Measurements from ENCODE around the gene CAPZB. TPM values are rescaled to one million over a fixed set of nuclear protein-coding genes. Genes with fewer than 3 reads are reported as not detected.

CAPZB gene
- total RNA-seq, 5 donors from 2014 or later (not counting 1 experiment from before 2014, with no cell fraction given), result 272 to 342 (median 320) TPM

DNA sequence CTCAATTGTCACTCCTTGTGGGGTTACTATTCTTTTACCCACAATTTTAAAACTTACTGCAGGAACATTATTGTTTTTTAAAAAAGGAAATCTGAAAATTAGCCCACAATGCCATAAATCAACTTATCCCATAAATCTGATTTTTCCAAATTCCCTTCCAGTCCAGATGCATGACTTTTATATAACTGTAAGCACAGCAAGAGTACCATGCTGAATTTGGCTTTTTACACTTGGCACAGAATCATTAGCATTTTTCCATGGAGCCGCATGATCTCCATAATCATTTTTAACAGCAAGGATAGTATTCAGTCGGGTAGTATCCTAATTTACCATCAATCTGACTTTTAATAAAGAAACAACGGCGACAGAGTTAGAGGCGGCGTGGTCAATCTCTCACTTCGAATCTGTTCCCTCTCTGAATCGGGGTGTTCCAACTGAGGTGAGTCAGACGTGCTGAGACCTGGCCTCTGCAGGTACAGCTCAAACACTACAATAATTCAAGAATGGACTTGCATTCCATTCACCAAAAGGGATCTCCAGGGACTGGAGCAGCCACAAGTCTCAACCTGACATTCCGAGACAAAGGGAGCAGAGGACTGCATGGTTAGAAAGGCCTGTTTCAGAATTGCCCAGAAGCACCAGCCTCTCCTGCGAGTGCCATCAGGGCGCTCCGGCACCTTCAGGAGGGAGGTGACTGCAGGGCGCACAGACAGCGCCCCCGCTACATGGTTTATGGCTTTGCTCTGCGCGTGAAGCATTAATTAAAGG is 124.3 kb downstream of the CAPZB start:
- Histone ChIP-seq H3K4me1 (ENCODE audit: control insufficient read depth in 1 of 2, extremely low read depth in 1 of 2, insufficient read depth in 2 of 2, low read length in 2 of 2) (peaks cover 0 to 30% of the 10 kb centered on the region in 2 experiments), H3K4me3 (ENCODE audit: control insufficient read depth in 1 of 2, extremely low read depth in 1 of 2, low read length in 1 of 2) (no peak overlapping the region), H3K36me3 (ENCODE audit: control insufficient read depth in 2 of 2, extremely low read depth in 1 of 2, insufficient read depth in 1 of 2, low read length in 1 of 2) (peaks cover 8 to 24% of the 10 kb centered on the region in 2 donors), H3K9me3 (no peaks in the 10 kb centered on the region), H3K27me3 (replicated peaks in 1 of 2; ENCODE audit: control insufficient read depth in 2 of 2, extremely low read depth in 1 of 2, insufficient read depth in 2 of 2, low read length in 1 of 2) (no peaks in the 10 kb centered on the region), H3K27ac (ENCODE audit: low read length) (no peak overlapping the region)
- no peaks in the 10 kb centered on the region for H3K27me3 Mint-ChIP-seq
- CTCF ChIA-PET, result no interaction called here
- H3K4me3 Mint-ChIP-seq, result peak overlapping the region in 1 of 3 donors; percentile 46
- 80% methylated on average over 6 of the region's 18 CpGs for WGBS (ENCODE audit: insufficient coverage)
- POLR2A ChIA-PET, result no interaction called here
- peaks cover 19% of the 10 kb centered on the region for H3K36me3 Mint-ChIP-seq
- peak in 3 of 4 experiments; percentile 36 to 58 (median 49) for ATAC-seq (replicated peaks in 1 of 4)
- H3K4me1 Mint-ChIP-seq, result peaks cover 49 to 57% (median 55%) of the 10 kb centered on the region in 3 donors
- H3K9me3 Mint-ChIP-seq, result no peaks in the 10 kb centered on the region
- peak overlapping the region; percentile 74 to 89 for H3K27ac Mint-ChIP-seq
- no peak for DNase-seq

DNA sequence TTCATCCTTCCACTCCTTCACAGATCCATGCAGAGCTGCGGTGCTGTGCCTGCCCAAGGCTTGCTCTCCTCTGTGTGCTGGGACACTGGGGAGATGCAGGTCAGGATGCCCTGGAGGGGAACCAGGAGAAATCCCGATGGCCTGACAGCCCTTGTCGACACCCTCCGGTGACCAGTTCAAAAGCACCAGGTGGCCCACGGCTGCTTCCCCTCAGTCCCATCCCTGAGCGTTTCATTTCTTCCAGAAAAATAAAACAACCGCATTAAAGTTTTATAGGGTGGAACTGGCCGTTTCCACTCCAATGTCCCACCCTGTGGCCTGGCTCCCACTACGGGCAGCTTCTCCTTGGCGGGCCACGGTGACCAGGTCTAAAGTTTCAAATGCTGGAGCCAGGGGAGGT is 124.9 kb downstream of the CAPZB start:
- ChIA-PET CTCF (no interaction called here), POLR2A (no interaction called here)
- H3K27ac ChIP-seq (ENCODE audit: low read length), result no peak overlapping the region
- peak overlapping the region in 1 of 3 donors; percentile 46 for H3K4me3 Mint-ChIP-seq
- H3K36me3 Mint-ChIP-seq, result peaks cover 25% of the 10 kb centered on the region
- peaks cover 8 to 30% of the 10 kb centered on the region in 2 donors for H3K36me3 ChIP-seq (ENCODE audit: control insufficient read depth in 2 of 2, extremely low read depth in 1 of 2, insufficient read depth in 1 of 2, low read length in 1 of 2)
- no peak overlapping the region for H3K4me3 ChIP-seq (ENCODE audit: control insufficient read depth in 1 of 2, extremely low read depth in 1 of 2, low read length in 1 of 2)
- no peaks in the 10 kb centered on the region for H3K27me3 ChIP-seq (replicated peaks in 1 of 2; ENCODE audit: control insufficient read depth in 2 of 2, extremely low read depth in 1 of 2, insufficient read depth in 2 of 2, low read length in 1 of 2)
- no peak for DNase-seq
- peaks cover 48 to 55% (median 52%) of the 10 kb centered on the region in 3 donors for H3K4me1 Mint-ChIP-seq
- peaks cover 0 to 30% of the 10 kb centered on the region in 2 experiments for H3K4me1 ChIP-seq (ENCODE audit: control insufficient read depth in 1 of 2, extremely low read depth in 1 of 2, insufficient read depth in 2 of 2, low read length in 2 of 2)
- peak overlapping the region; percentile 74 to 89 for H3K27ac Mint-ChIP-seq
- 87% methylated on average over 5 of the region's 11 CpGs for WGBS (ENCODE audit: insufficient coverage)
- H3K27me3 Mint-ChIP-seq, result no peaks in the 10 kb centered on the region
- no peaks in the 10 kb centered on the region for H3K9me3 Mint-ChIP-seq
- ATAC-seq (replicated peaks in 1 of 4), result peak in 2 of 4 experiments; percentile 13 to 25
- no peaks in the 10 kb centered on the region for H3K9me3 ChIP-seq

DNA sequence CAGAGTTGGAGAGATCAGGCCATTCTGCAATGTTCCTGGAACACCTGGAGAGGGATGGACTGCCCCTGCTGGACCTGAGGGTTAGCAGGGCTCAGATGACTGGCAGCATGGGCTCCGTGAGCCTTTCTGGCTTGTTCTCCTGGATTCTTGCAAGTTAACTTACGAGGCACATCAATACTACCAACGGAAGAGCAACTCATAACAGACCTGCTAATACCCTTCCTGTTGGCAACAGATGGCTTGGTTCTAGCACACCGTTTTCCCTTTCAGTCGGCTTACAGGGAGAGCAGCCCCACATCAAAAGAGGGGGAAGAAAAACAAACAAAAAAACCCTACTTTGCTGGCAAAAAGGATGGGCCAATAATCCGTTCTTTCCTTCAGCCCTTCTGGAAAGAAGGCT is 125.3 kb downstream of the CAPZB start:
- no peak for DNase-seq
- 38% methylated on average over 2 of the region's 6 CpGs for WGBS (ENCODE audit: insufficient coverage)
- ChIA-PET POLR2A (no interaction called here), CTCF (no interaction called here)
- Mint-ChIP-seq H3K27ac (peak overlapping the region; percentile 74 to 89), H3K4me1 (peaks cover 44 to 51% (median 48%) of the 10 kb centered on the region in 3 donors), H3K27me3 (no peaks in the 10 kb centered on the region), H3K4me3 (peak overlapping the region in 1 of 3 donors; percentile 46), H3K9me3 (no peaks in the 10 kb centered on the region), H3K36me3 (peaks cover 23% of the 10 kb centered on the region)
- Histone ChIP-seq H3K27ac (ENCODE audit: low read length) (no peak overlapping the region), H3K4me3 (ENCODE audit: control insufficient read depth in 1 of 2, extremely low read depth in 1 of 2, low read length in 1 of 2) (no peak overlapping the region), H3K27me3 (replicated peaks in 1 of 2; ENCODE audit: control insufficient read depth in 2 of 2, extremely low read depth in 1 of 2, insufficient read depth in 2 of 2, low read length in 1 of 2) (no peaks in the 10 kb centered on the region), H3K9me3 (no peaks in the 10 kb centered on the region), H3K36me3 (ENCODE audit: control insufficient read depth in 2 of 2, extremely low read depth in 1 of 2, insufficient read depth in 1 of 2, low read length in 1 of 2) (peaks cover 4 to 35% of the 10 kb centered on the region in 2 donors), H3K4me1 (ENCODE audit: control insufficient read depth in 1 of 2, extremely low read depth in 1 of 2, insufficient read depth in 2 of 2, low read length in 2 of 2) (peaks cover 0 to 30% of the 10 kb centered on the region in 2 experiments)
- peak; percentile 43 to 68 (median 60) for ATAC-seq (replicated peaks in 1 of 4)

DNA sequence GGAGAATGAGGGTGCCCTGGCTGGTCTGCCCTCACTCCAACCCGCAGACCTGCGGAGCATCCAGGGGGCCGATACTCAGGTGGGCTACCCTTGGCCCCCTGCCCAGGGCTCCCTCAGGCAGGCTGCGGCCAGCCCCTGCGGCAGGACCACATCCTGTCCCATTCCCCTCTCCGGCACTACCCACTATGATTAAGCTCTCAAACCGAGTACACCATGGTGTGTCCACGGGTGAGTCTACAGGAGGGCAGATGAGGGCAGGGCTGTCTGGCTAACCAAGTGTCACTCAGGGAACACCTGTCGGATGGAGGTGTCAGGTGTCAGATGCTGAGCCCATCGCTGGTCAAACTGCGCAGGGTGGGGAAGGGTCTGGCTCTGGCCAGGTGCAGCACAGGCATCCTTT is 126.0 kb downstream of the CAPZB start:
- Histone ChIP-seq H3K4me3 (ENCODE audit: control insufficient read depth in 1 of 2, extremely low read depth in 1 of 2, low read length in 1 of 2) (no peak overlapping the region), H3K9me3 (no peaks in the 10 kb centered on the region), H3K27ac (ENCODE audit: low read length) (no peak overlapping the region), H3K36me3 (ENCODE audit: control insufficient read depth in 2 of 2, extremely low read depth in 1 of 2, insufficient read depth in 1 of 2, low read length in 1 of 2) (peaks cover 4 to 41% of the 10 kb centered on the region in 2 donors), H3K4me1 (ENCODE audit: control insufficient read depth in 1 of 2, extremely low read depth in 1 of 2, insufficient read depth in 2 of 2, low read length in 2 of 2) (peaks cover 0 to 30% of the 10 kb centered on the region in 2 experiments), H3K27me3 (replicated peaks in 1 of 2; ENCODE audit: control insufficient read depth in 2 of 2, extremely low read depth in 1 of 2, insufficient read depth in 2 of 2, low read length in 1 of 2) (no peaks in the 10 kb centered on the region)
- H3K4me3 Mint-ChIP-seq, result peak overlapping the region in 1 of 3 donors; percentile 46
- POLR2A ChIA-PET, result no interaction called here
- H3K36me3 Mint-ChIP-seq, result peaks cover 22% of the 10 kb centered on the region
- peak overlapping the region; percentile 74 to 89 for H3K27ac Mint-ChIP-seq
- no peak for ATAC-seq (replicated peaks in 1 of 4)
- CTCF ChIA-PET, result no interaction called here
- no peaks in the 10 kb centered on the region for H3K27me3 Mint-ChIP-seq
- H3K4me1 Mint-ChIP-seq, result peaks cover 38 to 47% (median 43%) of the 10 kb centered on the region in 3 donors
- 86% methylated on average over 9 of the region's 11 CpGs for WGBS (ENCODE audit: insufficient coverage)
- H3K9me3 Mint-ChIP-seq, result no peaks in the 10 kb centered on the region
- no peak for DNase-seq

DNA sequence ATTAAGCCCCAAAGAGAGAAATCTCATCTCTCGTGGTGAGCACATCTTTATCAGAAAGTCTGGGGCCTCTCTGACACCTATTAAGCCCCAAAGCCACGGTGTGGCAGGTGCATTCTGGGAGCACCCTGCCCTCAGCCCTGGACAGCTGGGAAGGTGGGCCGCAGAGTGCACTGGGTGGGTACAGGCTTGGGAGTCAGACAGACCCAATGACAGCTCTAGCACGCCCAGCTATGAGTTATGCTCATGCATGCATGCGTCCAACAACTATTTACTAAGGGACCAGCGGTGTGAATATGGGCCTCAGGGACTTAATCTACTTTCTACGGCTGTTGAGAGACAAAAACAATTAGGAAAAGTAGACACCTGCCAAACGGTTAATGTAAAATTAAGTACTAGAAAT is 126.6 kb downstream of the CAPZB start:
- POLR2A ChIA-PET, result interaction anchor here in 1 of 2 donors (0.6 kb wide), 1 partner anchor 12 kb away, joined by 8 read pairs; no protein-coding TSS in a partner anchor
- Histone ChIP-seq H3K36me3 (ENCODE audit: control insufficient read depth in 2 of 2, extremely low read depth in 1 of 2, insufficient read depth in 1 of 2, low read length in 1 of 2) (peaks cover 4 to 48% of the 10 kb centered on the region in 2 donors), H3K27ac (ENCODE audit: low read length) (no peak overlapping the region), H3K27me3 (replicated peaks in 1 of 2; ENCODE audit: control insufficient read depth in 2 of 2, extremely low read depth in 1 of 2, insufficient read depth in 2 of 2, low read length in 1 of 2) (no peaks in the 10 kb centered on the region), H3K9me3 (no peaks in the 10 kb centered on the region), H3K4me3 (ENCODE audit: control insufficient read depth in 1 of 2, extremely low read depth in 1 of 2, low read length in 1 of 2) (no peak overlapping the region), H3K4me1 (ENCODE audit: control insufficient read depth in 1 of 2, extremely low read depth in 1 of 2, insufficient read depth in 2 of 2, low read length in 2 of 2) (peaks cover 0 to 30% of the 10 kb centered on the region in 2 experiments)
- no peak for ATAC-seq (replicated peaks in 1 of 4)
- CTCF ChIA-PET, result interaction anchor here in 1 of 2 donors (0.6 kb wide), 1 partner anchor 23 kb away, joined by 8 read pairs; no protein-coding TSS in a partner anchor
- H3K4me1 Mint-ChIP-seq, result peaks cover 35 to 44% (median 38%) of the 10 kb centered on the region in 3 donors
- DNase-seq, result no peak
- no peak overlapping the region for H3K4me3 Mint-ChIP-seq
- WGBS (ENCODE audit: insufficient coverage), result 100% methylated on average over 1 of the region's 8 CpGs
- no peaks in the 10 kb centered on the region for H3K27me3 Mint-ChIP-seq
- H3K9me3 Mint-ChIP-seq, result no peaks in the 10 kb centered on the region
- peaks cover 23% of the 10 kb centered on the region for H3K36me3 Mint-ChIP-seq
- H3K27ac Mint-ChIP-seq, result no peak overlapping the region

DNA sequence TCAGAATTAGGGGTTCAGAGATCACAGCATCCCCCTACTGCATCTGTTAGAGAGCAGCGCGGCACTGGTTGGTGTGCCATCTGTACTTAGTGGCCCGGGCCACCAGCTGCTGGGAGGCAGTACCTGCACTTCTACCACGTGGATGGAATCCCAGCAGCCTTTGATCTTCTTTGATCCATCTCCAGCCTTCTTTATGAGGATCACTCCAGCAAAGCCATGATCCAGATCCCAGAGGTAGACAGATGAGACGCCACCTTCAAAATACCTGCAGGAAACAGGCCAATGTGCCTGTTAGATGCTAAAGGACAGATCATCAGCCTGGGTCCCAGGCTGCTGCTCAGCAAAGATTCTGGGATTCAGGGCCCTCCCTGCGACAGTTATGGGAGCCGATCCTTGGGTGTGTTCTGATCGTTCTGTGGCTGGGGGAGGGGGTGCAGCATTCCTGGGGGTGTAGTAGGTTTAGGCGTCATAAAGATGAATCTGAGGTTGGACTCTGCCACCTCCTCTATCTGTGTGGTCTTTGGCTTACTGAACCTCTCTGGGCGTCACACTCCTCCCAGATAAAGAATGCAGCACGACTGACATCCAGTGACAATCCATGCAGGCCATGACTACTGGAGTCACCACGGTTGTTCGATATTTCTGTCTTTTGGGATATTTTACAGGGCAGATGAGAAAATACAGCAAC is 127.9 kb downstream of the CAPZB start:
- CTCF ChIA-PET, result no interaction called here
- WGBS (ENCODE audit: insufficient coverage), result 76% methylated on average over 9 of the region's 13 CpGs
- DNase-seq, result no peak
- H3K4me1 Mint-ChIP-seq, result peaks cover 28 to 34% (median 29%) of the 10 kb centered on the region in 3 donors
- Histone ChIP-seq H3K4me1 (ENCODE audit: control insufficient read depth in 1 of 2, extremely low read depth in 1 of 2, insufficient read depth in 2 of 2, low read length in 2 of 2) (peaks cover 0 to 28% of the 10 kb centered on the region in 2 experiments), H3K27ac (ENCODE audit: low read length) (no peak overlapping the region), H3K4me3 (ENCODE audit: control insufficient read depth in 1 of 2, extremely low read depth in 1 of 2, low read length in 1 of 2) (no peak overlapping the region), H3K9me3 (no peaks in the 10 kb centered on the region), H3K27me3 (replicated peaks in 1 of 2; ENCODE audit: control insufficient read depth in 2 of 2, extremely low read depth in 1 of 2, insufficient read depth in 2 of 2, low read length in 1 of 2) (no peaks in the 10 kb centered on the region), H3K36me3 (ENCODE audit: control insufficient read depth in 2 of 2, extremely low read depth in 1 of 2, insufficient read depth in 1 of 2, low read length in 1 of 2) (peaks cover 11 to 56% of the 10 kb centered on the region in 2 donors)
- POLR2A ChIA-PET, result no interaction called here
- H3K9me3 Mint-ChIP-seq, result no peaks in the 10 kb centered on the region
- no peak for ATAC-seq (replicated peaks in 1 of 4)
- no peaks in the 10 kb centered on the region for H3K27me3 Mint-ChIP-seq
- H3K4me3 Mint-ChIP-seq, result no peak overlapping the region
- peak overlapping the region in 1 of 2 donors; percentile 44 for H3K27ac Mint-ChIP-seq
- H3K36me3 Mint-ChIP-seq, result peaks cover 25% of the 10 kb centered on the region
